K562 (cell line): Measurements from ENCODE around the gene C1QBP. TPM values are rescaled to one million over a fixed set of nuclear protein-coding genes. Genes with fewer than 3 reads are reported as not detected.
A peak's percentile ranks its signal among the peaks of the same experiment; 100 is the strongest.

Source experiments
- AFF4 ChIP-seq: sonication (generic); formaldehyde crosslinking; IDR thresholded peaks from 2 replicates; pipeline ENCODE4 v1.8.0; 2023; ENCODE audit warnings: mild to moderate bottlenecking, missing genetic modification reagents
- ATF4 ChIP-seq: fragments of 450-650 bp; formaldehyde crosslinking; IDR thresholded peaks from 2 replicates; pipeline ENCODE4 v1.4.0; 2022; ENCODE audit warnings: mild to moderate bottlenecking, moderate library complexity
- DMBX1 ChIP-seq: fragments of 250-450 bp; sonication (Bioruptor Pico); IDR thresholded peaks from 2 replicates; pipeline ENCODE4 v1.8.0; 2022; ENCODE audit warnings: inconsistent platforms, mild to moderate bottlenecking, moderate library complexity, borderline replicate concordance
- EP300 ChIP-seq: IDR thresholded peaks from 2 replicates; pipeline ENCODE4 v1.6.1; 2012; ENCODE audit warnings: low read length, improper control_type of control experiment
- JUN ChIP-seq, 2 experiments: sonication (generic) in 1 of 2; formaldehyde crosslinking in 1 of 2; IDR thresholded peaks; 2 replicates each; pipeline versions ENCODE4 v1.6.1 to v1.8.0; 2012 to 2022; ENCODE audit warnings: borderline replicate concordance in 2 of 2, mild to moderate bottlenecking in 2 of 2, improper control_type of control experiment in 1 of 2, low read depth in 1 of 2, low read length in 1 of 2, missing genetic modification reagents in 1 of 2
- NR2C2 ChIP-seq, 2 experiments: fragments of 200-800 bp in 1 of 2; sonication (Bioruptor generic) in 1 of 2; sonication (generic) in 1 of 2; formaldehyde crosslinking in 1 of 2; IDR thresholded peaks; 2 replicates each; pipeline versions ENCODE4 v1.6.1 to v1.8.0; 2016 to 2022; ENCODE audit warnings: mild to moderate bottlenecking in 1 of 2, missing compliant biosample characterization in 1 of 2, missing genetic modification characterization in 1 of 2, missing genetic modification reagents in 1 of 2
- POU5F1 ChIP-seq: fragments of 150-350 bp; IDR thresholded peaks from 2 replicates; pipeline ENCODE4 v1.6.1; 2014; ENCODE audit warnings: borderline replicate concordance, low read length, low read depth, mild to moderate bottlenecking; ENCODE audit not compliant: partially characterized antibody
- SP2 ChIP-seq: IDR thresholded peaks from 2 replicates; pipeline ENCODE4 v1.6.1; 2011; ENCODE audit warnings: mild to moderate bottlenecking, low read depth, low read length, moderate library complexity; ENCODE audit not compliant: poor library complexity, severe bottlenecking; ENCODE audit errors: extremely low read depth
- TAF7 ChIP-seq: fragments of 450-650 bp; IDR thresholded peaks from 2 replicates; pipeline ENCODE4 v1.6.1; 2016; ENCODE audit warnings: missing genetic modification characterization, missing compliant biosample characterization
- TFAP4 ChIP-seq: sonication (generic); formaldehyde crosslinking; IDR thresholded peaks from 2 replicates; pipeline ENCODE4 v1.8.0; 2022; ENCODE audit warnings: missing genetic modification reagents, mild to moderate bottlenecking, moderate library complexity, borderline replicate concordance
- USF1 ChIP-seq: sonication (generic); formaldehyde crosslinking; IDR thresholded peaks from 2 replicates; pipeline ENCODE4 v1.9.0; 2022; ENCODE audit warnings: mild to moderate bottlenecking, missing genetic modification reagents
- ZNF639 ChIP-seq, 2 experiments: fragments of 200-800 bp in 1 of 2; sonication (Bioruptor generic) in 1 of 2; sonication (generic) in 1 of 2; formaldehyde crosslinking in 1 of 2; IDR thresholded peaks in 1 of 2; conservative IDR thresholded peaks in 1 of 2; 2 replicates each; pipeline versions ENCODE4 v1.5.0 to v1.6.1; 2016 to 2020; ENCODE audit warnings: missing compliant biosample characterization in 1 of 2, missing genetic modification characterization in 1 of 2, missing genetic modification reagents in 1 of 2
- polyA plus RNA-seq, 8 experiments: library from polyadenylated mRNA; depleted of rRNA in 4 of 8; stranded (reverse) in 5 of 8; unstranded in 3 of 8; fragments of >200 nt; fragmentation: Nextera tagmentation in 2 of 8; fragmentation: Illumina TruSeq in 1 of 8; extraction: Ambion mirVana in 2 of 8; extraction: Trizol in 1 of 8; gene quantifications; 2 replicates each; pipeline versions ENCODE4 v1.2.1 to v1.2.3, GENCODE V29; 2011 to 2014; ENCODE audit warnings: inconsistent platforms in 1 of 8, missing spikeins in 1 of 8
- total RNA-seq, 7 experiments: library from RNA; depleted of rRNA in 6 of 7; stranded (reverse); fragments of >200 nt in 6 of 7; fragmentation: Illumina TruSeq in 2 of 7; extraction: Trizol in 2 of 7; gene quantifications; 2 replicates each; pipeline versions ENCODE4 v1.2.1 to v1.2.3, GENCODE V29; 2011 to 2021; ENCODE audit warnings: low replicate concordance in 1 of 7
- TF ChIP-seq, protein P1 (sequence below): fragments of 250-450 bp; sonication (Bioruptor Pico); IDR thresholded peaks from 2 replicates; pipeline ENCODE4 v1.8.0; 2022; ENCODE audit warnings: moderate library complexity, mild to moderate bottlenecking, inconsistent platforms

Gene C1QBP
- total and polyA plus RNA-seq, 9 of the 15 experiments (the other 6 are each of a cell fraction or from before 2014, with no cell fraction given) = 90.7 to 665 (median 414) TPM

GRCh38 chr17:5486206-5487124 is 47.5 kb upstream of the C1QBP start, which contains the start of gene MIS12 (continued):
- TF ChIP-seq TFAP4 (CRISPR knock-in tag) = peak; percentile 68; the same call in 1 of the 2 replicates
- peak; percentile 38 for TF ChIP-seq SP2
- TF ChIP-seq POU5F1 = no peak
- TF ChIP-seq TAF7 (tag) = peak; percentile 75
- peak in 1 of 2 experiments; percentile 71; a peak in 1 of 4 replicates for TF ChIP-seq ZNF639 (CRISPR knock-in tag; conservative IDR thresholded peaks at IDR 0.05 in 1 of 2, IDR thresholded peaks at IDR 0.05 in 1 of 2)
- TF ChIP-seq USF1 (CRISPR knock-in tag) = no peak
- peak; percentile 53; the same call in 1 of the 2 replicates for TF ChIP-seq DMBX1
- TF ChIP-seq JUN (IDR thresholded peaks at IDR 0.05; ENCODE audit: borderline replicate concordance, low read depth, low read length) = peak; percentile 23; the same call in 1 of the 2 replicates
- TF ChIP-seq JUN (CRISPR knock-in tag; IDR thresholded peaks at IDR 0.05; ENCODE audit: borderline replicate concordance) = peak; percentile 9; the same call in 1 of the 2 replicates
- peak; percentile 8; the same call in 1 of the 2 replicates for TF ChIP-seq EP300
- TF ChIP-seq NR2C2 (CRISPR knock-in tag; IDR thresholded peaks at IDR 0.05) = no peak; the same call in 1 of the 2 replicates
- peak; percentile 95 for TF ChIP-seq NR2C2 (tag; IDR thresholded peaks at IDR 0.05)
- TF ChIP-seq ATF4 (CRISPR knock-in tag) = no peak
- TF ChIP-seq, protein P1, sequence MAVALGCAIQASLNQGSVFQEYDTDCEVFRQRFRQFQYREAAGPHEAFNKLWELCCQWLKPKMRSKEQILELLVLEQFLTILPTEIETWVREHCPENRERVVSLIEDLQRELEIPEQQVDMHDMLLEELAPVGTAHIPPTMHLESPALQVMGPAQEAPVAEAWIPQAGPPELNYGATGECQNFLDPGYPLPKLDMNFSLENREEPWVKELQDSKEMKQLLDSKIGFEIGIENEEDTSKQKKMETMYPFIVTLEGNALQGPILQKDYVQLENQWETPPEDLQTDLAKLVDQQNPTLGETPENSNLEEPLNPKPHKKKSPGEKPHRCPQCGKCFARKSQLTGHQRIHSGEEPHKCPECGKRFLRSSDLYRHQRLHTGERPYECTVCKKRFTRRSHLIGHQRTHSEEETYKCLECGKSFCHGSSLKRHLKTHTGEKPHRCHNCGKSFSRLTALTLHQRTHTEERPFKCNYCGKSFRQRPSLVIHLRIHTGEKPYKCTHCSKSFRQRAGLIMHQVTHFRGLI (CRISPR knock-in tag) = no peak
- peak; percentile 87 for TF ChIP-seq AFF4 (CRISPR knock-in tag)
